Fibroblast of pulmonary artery (primary cell): Measurements from ENCODE around the gene CTNNA3.
"Not testable (repeated sequence)": the region's sequence is repeated elsewhere in the genome, so short reads cannot be mapped to it uniquely, and the experiment has no call there.

Experiments
- DNase-seq: peaks from one replicate; pipeline ENCODE4 v3.0.0-alpha.2; 2010; ENCODE audit warnings: low read depth
- H3K4me3 ChIP-seq: replicated peaks from 2 replicates; pipeline ENCODE4 v1.5.1; 2011; ENCODE audit warnings: low read depth, mild to moderate bottlenecking, control low read depth, low read length, moderate library complexity
- CTCF ChIP-seq: IDR thresholded peaks from 2 replicates; pipeline ENCODE4 v1.5.1; 2011; ENCODE audit warnings: mild to moderate bottlenecking, control low read depth, low read length, inconsistent platforms; ENCODE audit errors: missing control alignments

The CTNNA3 gene

GRCh38 chr10:67696029-67696428 lies at the start of gene CTNNA3:
CTNNA3 (minus strand) TSS chr10:67696195.
- no peak for DNase-seq
- TF ChIP-seq CTCF = no peak
- no peak within 1 kb of the TSS for H3K4me3 ChIP-seq

- TF ChIP-seq CTCF = no peak
- no peak for DNase-seq
- no peak overlapping the region for H3K4me3 ChIP-seq
Observed at GRCh38 chr10:67735430-67735829, 39.4 kb upstream of the CTNNA3 start.

GRCh38 chr10:67733511-67733910 lies 37.5 kb upstream of the CTNNA3 start:
- DNase-seq = no peak
- H3K4me3 ChIP-seq = no peak overlapping the region
- TF ChIP-seq CTCF = no peak

- DNase-seq = no peak
Observed at GRCh38 chr10:67725567-67725966, 29.6 kb upstream of the CTNNA3 start.

GRCh38 chr10:67723601-67724000 lies 27.6 kb upstream of the CTNNA3 start:
- TF ChIP-seq CTCF = no peak
- H3K4me3 ChIP-seq = no peak overlapping the region

More at GRCh38 chr10:67725567-67725966, 29.6 kb upstream of the CTNNA3 start:
- no peak overlapping the region for H3K4me3 ChIP-seq
- TF ChIP-seq CTCF = no peak

GRCh38 chr10:67722113-67722512 lies 26.1 kb upstream of the CTNNA3 start:
- no peak overlapping the region for H3K4me3 ChIP-seq
- TF ChIP-seq CTCF = no peak
- no peak for DNase-seq

More at GRCh38 chr10:67723601-67724000, 27.6 kb upstream of the CTNNA3 start:
- no peak for DNase-seq

GRCh38 chr10:67716455-67716854 lies 20.5 kb upstream of the CTNNA3 start:
- not testable (repeated sequence) for H3K4me3 ChIP-seq, DNase-seq

- no peak for TF ChIP-seq CTCF
- no peak overlapping the region for H3K4me3 ChIP-seq
- no peak for DNase-seq
Observed at GRCh38 chr10:67705921-67706320, 9.9 kb upstream of the CTNNA3 start.

GRCh38 chr10:67699613-67700270 lies 3.7 kb upstream of the CTNNA3 start:
- not testable (repeated sequence) for H3K4me3 ChIP-seq, DNase-seq
